H9 (cell line): ENCODE results near the gene DGKH. TPM values are rescaled to one million over a fixed set of nuclear protein-coding genes. Genes with fewer than 3 reads are reported as not detected.
A peak's percentile ranks its signal among the peaks of the same experiment; 100 is the strongest.

Source experiments
- DNase-seq: peaks from one replicate; pipeline ENCODE4 v3.0.0-alpha.2; 2017
- H2AFZ ChIP-seq: one replicate; pipeline ENCODE4 v1.6.1; 2013; ENCODE audit warnings: mild to moderate bottlenecking, low read length, control low read depth, moderate library complexity
- H2AK5ac ChIP-seq: 2 replicates; pipeline ENCODE4 v1.6.1; 2013; ENCODE audit warnings: low read length, control low read depth, mixed read lengths; ENCODE audit not compliant: insufficient read length
- H2BK120ac ChIP-seq: one replicate; pipeline ENCODE4 v1.6.1; 2013; ENCODE audit warnings: low read depth, mild to moderate bottlenecking, low read length, control low read depth, inconsistent platforms; ENCODE audit not compliant: poor library complexity, severe bottlenecking
- H2BK12ac ChIP-seq: 2 replicates; pipeline ENCODE4 v1.6.1; 2013; ENCODE audit warnings: low read length, control low read depth, mixed read lengths, low read depth; ENCODE audit not compliant: insufficient read length
- H2BK15ac ChIP-seq: 2 replicates; pipeline ENCODE4 v1.6.1; 2013; ENCODE audit warnings: low read depth, low read length, control low read depth
- H2BK20ac ChIP-seq: one replicate; pipeline ENCODE4 v1.6.1; 2013; ENCODE audit warnings: low read depth, mild to moderate bottlenecking, low read length, control low read depth, inconsistent platforms; ENCODE audit not compliant: poor library complexity, severe bottlenecking
- H2BK5ac ChIP-seq: 2 replicates; pipeline ENCODE4 v1.6.1; 2013; ENCODE audit warnings: low read length, control low read depth, mixed read lengths; ENCODE audit not compliant: insufficient read length
- H3K14ac ChIP-seq: 2 replicates; pipeline ENCODE4 v1.6.1; 2013; ENCODE audit warnings: low read length, control low read depth; ENCODE audit not compliant: insufficient read depth
- H3K18ac ChIP-seq: 2 replicates; pipeline ENCODE4 v1.6.1; 2013; ENCODE audit warnings: low read depth, mild to moderate bottlenecking, mixed read lengths, low read length, control low read depth; ENCODE audit not compliant: insufficient read length
- H3K23ac ChIP-seq: 2 replicates; pipeline ENCODE4 v1.6.1; 2013; ENCODE audit warnings: low read length, control low read depth, mixed read lengths, low read depth; ENCODE audit not compliant: insufficient read length
- H3K23me2 ChIP-seq: 2 replicates; pipeline ENCODE4 v1.6.1; 2013; ENCODE audit warnings: low read depth, mild to moderate bottlenecking, mixed read lengths, low read length, control low read depth; ENCODE audit not compliant: insufficient read length, poor library complexity, severe bottlenecking
- H3K27ac ChIP-seq: 2 replicates; pipeline ENCODE4 v1.5.1; 2013; ENCODE audit warnings: low read length, control low read depth, mixed read lengths, low read depth; ENCODE audit not compliant: insufficient read length
- H3K27me3 ChIP-seq: 2 replicates; pipeline ENCODE4 v1.6.1; 2013; ENCODE audit warnings: low read length, control low read depth, inconsistent platforms; ENCODE audit not compliant: insufficient read depth
- H3K4ac ChIP-seq: 2 replicates; pipeline ENCODE4 v1.6.1; 2013; ENCODE audit warnings: low read depth, mild to moderate bottlenecking, control low read depth, inconsistent platforms, low read length, moderate library complexity
- H3K4me1 ChIP-seq: 2 replicates; pipeline ENCODE4 v1.6.1; 2013; ENCODE audit warnings: low read length, control low read depth, inconsistent platforms; ENCODE audit not compliant: insufficient read depth
- H3K4me2 ChIP-seq: 2 replicates; pipeline ENCODE4 v1.6.1; 2013; ENCODE audit warnings: low read length, control low read depth, mixed read lengths; ENCODE audit not compliant: insufficient read length, insufficient read depth
- H3K56ac ChIP-seq: 2 replicates; pipeline ENCODE4 v1.6.1; 2013; ENCODE audit warnings: low read depth, mild to moderate bottlenecking, mixed read lengths, low read length, control low read depth; ENCODE audit not compliant: insufficient read length
- H3K79me1 ChIP-seq: 2 replicates; pipeline ENCODE4 v1.6.1; 2013; ENCODE audit warnings: low read depth, mild to moderate bottlenecking, moderate library complexity, low read length, control low read depth, inconsistent platforms; ENCODE audit not compliant: insufficient read depth, poor library complexity, severe bottlenecking
- H3K79me2 ChIP-seq: 2 replicates; pipeline ENCODE4 v1.6.1; 2013; ENCODE audit warnings: low read length, control low read depth, inconsistent platforms; ENCODE audit not compliant: insufficient read depth
- H3K9ac ChIP-seq: 2 replicates; pipeline ENCODE4 v1.6.1; 2013; ENCODE audit warnings: low read length, control low read depth, mixed read lengths; ENCODE audit not compliant: insufficient read length; ENCODE audit errors: extremely low read depth
- H3K9me3 ChIP-seq: one replicate; pipeline ENCODE4 v1.6.1; 2013; ENCODE audit warnings: low read depth, low read length, inconsistent platforms; ENCODE audit not compliant: control insufficient read depth
- H3T11ph ChIP-seq: one replicate; pipeline ENCODE4 v1.6.1; 2013; ENCODE audit warnings: mild to moderate bottlenecking, low read length, control low read depth, inconsistent platforms
- H4K20me1 ChIP-seq: one replicate; pipeline ENCODE4 v1.6.1; 2013; ENCODE audit not compliant: control insufficient read depth, insufficient read length, insufficient read depth
- H4K5ac ChIP-seq: 2 replicates; pipeline ENCODE4 v1.6.1; 2013; ENCODE audit warnings: low read depth, mild to moderate bottlenecking, mixed read lengths, low read length, control low read depth; ENCODE audit not compliant: insufficient read length
- H4K8ac ChIP-seq: replicated peaks from 2 replicates; pipeline ENCODE4 v1.6.1; 2013; ENCODE audit warnings: low read length, control low read depth, mixed read lengths, low read depth; ENCODE audit not compliant: insufficient read length
- H4K91ac ChIP-seq: 2 replicates; pipeline ENCODE4 v1.6.1; 2013; ENCODE audit warnings: low read depth, mild to moderate bottlenecking, moderate library complexity, mixed read lengths, low read length, control low read depth; ENCODE audit not compliant: insufficient read length
- H3K27ac Mint-ChIP-seq, 3 experiments: 2 replicates in 2 of 3; 3 replicates in 1 of 3; pipeline ENCODE4 v1.8.0; 2020 to 2021; ENCODE audit warnings: mixed read lengths in 3 of 3, mild to moderate bottlenecking in 1 of 3, moderate library complexity in 1 of 3
- H3K27me3 Mint-ChIP-seq: 2 replicates; pipeline ENCODE4 v1.8.0; 2021; ENCODE audit warnings: low read depth, mild to moderate bottlenecking, moderate library complexity, mixed read lengths
- H3K36me3 Mint-ChIP-seq, 3 experiments: 2 replicates in 2 of 3; 3 replicates in 1 of 3; pipeline ENCODE4 v1.8.0; 2020 to 2021; ENCODE audit warnings: low read depth in 3 of 3, mixed read lengths in 3 of 3; ENCODE audit not compliant: insufficient read depth in 1 of 3
- H3K4me1 Mint-ChIP-seq, 2 experiments: 2 replicates each; pipeline ENCODE4 v1.8.0; 2020; ENCODE audit warnings: mixed read lengths in 2 of 2
- H3K4me3 Mint-ChIP-seq, 2 experiments: 2 replicates in 1 of 2; 3 replicates in 1 of 2; pipeline ENCODE4 v1.8.0; 2020 to 2021; ENCODE audit warnings: mild to moderate bottlenecking in 2 of 2, mixed read lengths in 2 of 2, moderate library complexity in 1 of 2
- H3K9me3 Mint-ChIP-seq, 2 experiments: 2 replicates in 1 of 2; 3 replicates in 1 of 2; pipeline ENCODE4 v1.8.0; 2020; ENCODE audit warnings: mild to moderate bottlenecking in 2 of 2, mixed read lengths in 2 of 2, moderate library complexity in 1 of 2
- WGBS: extraction: QIAGEN DNeasy Blood & Tissue Kit; methylation state at CpG from one replicate; pipeline ENCODE4 v1.1.7; 2013; ENCODE audit warnings: missing lambda C conversion rate, low lambda C conversion rate, mixed read lengths; ENCODE audit not compliant: insufficient read length; ENCODE audit errors: extremely low coverage; 5-methylcytosine and 5-hydroxymethylcytosine counted together
- total RNA-seq: library from RNA; stranded (reverse); gene quantifications from 2 replicates; pipeline ENCODE4 v1.2.1, GENCODE V29; 2021
- TF ChIP-seq, protein P1 (sequence below): fragments of 200-600 bp; sonication (generic); conservative IDR thresholded peaks from 3 replicates; pipeline ENCODE4 v1.8.0; 2021; ENCODE audit warnings: antibody characterized with exemption, mild to moderate bottlenecking

The DGKH gene
- total RNA-seq, 1 experiment from 2014 or later, result 8.6 TPM

DNA sequence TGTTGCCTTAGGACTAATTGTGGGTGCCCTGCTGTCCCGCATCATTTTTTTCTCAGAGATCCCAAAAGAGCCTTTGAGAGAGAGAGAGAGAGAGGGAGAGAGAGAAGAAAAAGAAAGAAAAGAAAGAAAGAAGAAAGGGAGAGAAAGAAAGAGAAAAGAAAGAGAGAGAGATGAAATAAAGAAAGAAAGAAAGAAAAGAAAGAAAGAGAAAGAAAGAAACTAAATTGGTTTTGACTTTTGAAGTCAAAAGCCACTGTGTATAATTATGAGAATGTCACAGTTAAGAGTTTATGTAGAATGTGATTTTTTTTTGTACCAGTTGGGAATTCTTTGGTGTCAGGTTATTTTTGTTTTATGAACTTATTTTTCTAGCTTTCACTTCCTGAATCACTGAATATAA, 180.1 kb downstream of the DGKH start:
- Histone ChIP-seq H3K27ac (no peak overlapping the region), H4K20me1 (no peaks in the 10 kb centered on the region), H4K91ac (no peak overlapping the region), H3K4ac (no peak overlapping the region), H3K18ac (no peak overlapping the region), H2AK5ac (no peak overlapping the region), H2BK5ac (no peak overlapping the region), H2BK15ac (no peak overlapping the region), H3K23me2 (no peaks in the 10 kb centered on the region), H2BK20ac (no peak overlapping the region), H3K27me3 (no peaks in the 10 kb centered on the region), H3K4me2 (no peak overlapping the region), H3K9ac (no peak overlapping the region), H3K9me3 (no peaks in the 10 kb centered on the region), H3K23ac (no peak overlapping the region), H3K4me1 (no peaks in the 10 kb centered on the region), H2AFZ (no peak overlapping the region), H3T11ph (no peak overlapping the region), H3K79me2 (no peaks in the 10 kb centered on the region), H4K5ac (no peak overlapping the region), H3K14ac (no peak overlapping the region), H3K56ac (no peak overlapping the region), H2BK12ac (no peak overlapping the region), H2BK120ac (no peak overlapping the region), H3K79me1 (no peaks in the 10 kb centered on the region), H4K8ac (no peak overlapping the region)
- Mint-ChIP-seq H3K36me3 (peaks cover 9 to 13% (median 11%) of the 10 kb centered on the region in 3 experiments; a peak in 6 of 7 replicates), H3K4me3 (no peak overlapping the region), H3K4me1 (peaks cover 6 to 11% of the 10 kb centered on the region in 2 experiments), H3K9me3 (no peaks in the 10 kb centered on the region), H3K27me3 (no peaks in the 10 kb centered on the region), H3K27ac (peak overlapping the region in 2 of 3 experiments; percentile 70 to 83; a peak in 4 of 7 replicates)
- TF ChIP-seq, protein P1, sequence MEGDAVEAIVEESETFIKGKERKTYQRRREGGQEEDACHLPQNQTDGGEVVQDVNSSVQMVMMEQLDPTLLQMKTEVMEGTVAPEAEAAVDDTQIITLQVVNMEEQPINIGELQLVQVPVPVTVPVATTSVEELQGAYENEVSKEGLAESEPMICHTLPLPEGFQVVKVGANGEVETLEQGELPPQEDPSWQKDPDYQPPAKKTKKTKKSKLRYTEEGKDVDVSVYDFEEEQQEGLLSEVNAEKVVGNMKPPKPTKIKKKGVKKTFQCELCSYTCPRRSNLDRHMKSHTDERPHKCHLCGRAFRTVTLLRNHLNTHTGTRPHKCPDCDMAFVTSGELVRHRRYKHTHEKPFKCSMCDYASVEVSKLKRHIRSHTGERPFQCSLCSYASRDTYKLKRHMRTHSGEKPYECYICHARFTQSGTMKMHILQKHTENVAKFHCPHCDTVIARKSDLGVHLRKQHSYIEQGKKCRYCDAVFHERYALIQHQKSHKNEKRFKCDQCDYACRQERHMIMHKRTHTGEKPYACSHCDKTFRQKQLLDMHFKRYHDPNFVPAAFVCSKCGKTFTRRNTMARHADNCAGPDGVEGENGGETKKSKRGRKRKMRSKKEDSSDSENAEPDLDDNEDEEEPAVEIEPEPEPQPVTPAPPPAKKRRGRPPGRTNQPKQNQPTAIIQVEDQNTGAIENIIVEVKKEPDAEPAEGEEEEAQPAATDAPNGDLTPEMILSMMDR, result no peak
- no CpG with 5 or more reads among the region's 1 CpG for WGBS
- no peak for DNase-seq
